Anterior cingulate cortex (tissue), 58 donors: ENCODE measurements around the gene CAB39.
A peak's percentile ranks its signal among the peaks of the same experiment; 100 is the strongest.

Source experiments
- DNase-seq, 58 donors: peaks; one replicate each; lab custom pipeline; 2025; lab: John Stamatoyannopoulos, UW

CAB39 gene

GRCh38 chr2:230849633-230850357, 137.2 kb downstream of the CAB39 start:
- peak in 4 of 58 donors; percentile 3 to 31 (median 6) for DNase-seq

- no peak for DNase-seq
Observed at GRCh38 chr2:230850358-230850658, 137.7 kb downstream of the CAB39 start.

GRCh38 chr2:230852113-230852512, 139.5 kb downstream of the CAB39 start:
- no peak for DNase-seq

- peak in 2 of 58 donors; percentile 13 to 24 for DNase-seq
Observed at GRCh38 chr2:230861552-230862255, 149.1 kb downstream of the CAB39 start.

- no peak for DNase-seq
Observed at GRCh38 chr2:230862292-230862691, 149.7 kb downstream of the CAB39 start.

- DNase-seq: no peak
Observed at GRCh38 chr2:230863031-230863430, 150.4 kb downstream of the CAB39 start.

- no peak for DNase-seq
Observed at GRCh38 chr2:230863442-230864121, 150.9 kb downstream of the CAB39 start.

- DNase-seq: no peak
Observed at GRCh38 chr2:230864122-230864604, 151.5 kb downstream of the CAB39 start.

- DNase-seq: peak in 54 of 58 donors; percentile 26 to 87 (median 65)
Observed at GRCh38 chr2:230864605-230865306, 152.1 kb downstream of the CAB39 start, which contains the start of gene ITM2C. Gene ITM2C, plus strand, starts transcription at chr2:230864942. Its CDS starts 84 bp downstream, at chr2:230865026.

- DNase-seq: peak in 1 of 58 donors; percentile 35
Observed at GRCh38 chr2:230865307-230865765, 152.7 kb downstream of the CAB39 start.

GRCh38 chr2:230865766-230866755, 153.4 kb downstream of the CAB39 start:
- DNase-seq: peak in 38 of 58 donors; percentile 26 to 79 (median 50)

GRCh38 chr2:230866756-230867523, 154.3 kb downstream of the CAB39 start:
- DNase-seq: peak in 54 of 58 donors; percentile 25 to 92 (median 70)

GRCh38 chr2:230868161-230868946, 155.7 kb downstream of the CAB39 start:
- peak in 5 of 58 donors; percentile 24 to 41 (median 29) for DNase-seq

- DNase-seq: peak in 2 of 58 donors; percentile 42 to 44
Observed at GRCh38 chr2:230868947-230869913, 156.6 kb downstream of the CAB39 start.

GRCh38 chr2:230869914-230870543, 157.4 kb downstream of the CAB39 start:
- DNase-seq: peak in 5 of 58 donors; percentile 21 to 66 (median 33)
